OCI-LY3 (cell line): ENCODE measurements around the gene ITIH3.

ENCODE experiments used
- CTCF ChIP-seq: fragments of 200-600, 300-600 bp; sonication (generic); IDR thresholded peaks from 2 replicates; pipeline ENCODE4 v1.5.1; 2014; ENCODE audit warnings: antibody characterized with exemption, low read length, low read depth
- EZH2phosphoT487 ChIP-seq: fragments of 200-600 bp; shearing (Covaris generic); IDR thresholded peaks from 2 replicates; pipeline ENCODE4 v1.6.1; 2018; ENCODE audit warnings: antibody characterized with exemption, mixed run types, low read depth

GRCh38 chr3:52793702-52794611 lies 639 bp upstream of the ITIH3 start:
- TF ChIP-seq CTCF, result no peak
- no peak for TF ChIP-seq EZH2phosphoT487
